Astrocyte (in vitro differentiated cells and primary cell): ENCODE measurements around the gene ANKDD1B.

ENCODE experiments used
- CTCF ChIP-seq: IDR thresholded peaks from 2 replicates; pipeline ENCODE4 v1.5.1; 2011; ENCODE audit warnings: low read depth, mild to moderate bottlenecking, inconsistent platforms, low read length, moderate library complexity; ENCODE audit not compliant: insufficient read depth
- EZH2 ChIP-seq: IDR thresholded peaks from 2 replicates; pipeline ENCODE4 v1.6.1; 2012; ENCODE audit warnings: mild to moderate bottlenecking, low read length, inconsistent platforms; ENCODE audit not compliant: insufficient read depth

GRCh38 chr5:75640395-75640794 is 29.1 kb downstream of the ANKDD1B start:
- no peak for TF ChIP-seq CTCF
- TF ChIP-seq EZH2: no peak
